ENCODE data around the gene LPCAT1. TPM values are rescaled to one million over a fixed set of nuclear protein-coding genes. Genes with fewer than 3 reads are reported as not detected.
"Not testable (repeated sequence)": the region's sequence is repeated elsewhere in the genome, so short reads cannot be mapped to it uniquely, and the experiment has no call there.

Gene LPCAT1
- total RNA-seq, 1 donor from 2014 or later, result 41.9 TPM

- peak; percentile 19 for DNase-seq
These were observed 1.8 kb downstream of the LPCAT1 start for GRCh38 chr5:1521671-1522600.

GRCh38 chr5:1520791-1521453 lies 2.8 kb downstream of the LPCAT1 start:
- no peak for DNase-seq

GRCh38 chr5:1519631-1520210 lies 4.0 kb downstream of the LPCAT1 start:
- DNase-seq, result no peak

- DNase-seq, result no peak
These were observed 5.9 kb downstream of the LPCAT1 start for GRCh38 chr5:1517838-1518237.

DNA sequence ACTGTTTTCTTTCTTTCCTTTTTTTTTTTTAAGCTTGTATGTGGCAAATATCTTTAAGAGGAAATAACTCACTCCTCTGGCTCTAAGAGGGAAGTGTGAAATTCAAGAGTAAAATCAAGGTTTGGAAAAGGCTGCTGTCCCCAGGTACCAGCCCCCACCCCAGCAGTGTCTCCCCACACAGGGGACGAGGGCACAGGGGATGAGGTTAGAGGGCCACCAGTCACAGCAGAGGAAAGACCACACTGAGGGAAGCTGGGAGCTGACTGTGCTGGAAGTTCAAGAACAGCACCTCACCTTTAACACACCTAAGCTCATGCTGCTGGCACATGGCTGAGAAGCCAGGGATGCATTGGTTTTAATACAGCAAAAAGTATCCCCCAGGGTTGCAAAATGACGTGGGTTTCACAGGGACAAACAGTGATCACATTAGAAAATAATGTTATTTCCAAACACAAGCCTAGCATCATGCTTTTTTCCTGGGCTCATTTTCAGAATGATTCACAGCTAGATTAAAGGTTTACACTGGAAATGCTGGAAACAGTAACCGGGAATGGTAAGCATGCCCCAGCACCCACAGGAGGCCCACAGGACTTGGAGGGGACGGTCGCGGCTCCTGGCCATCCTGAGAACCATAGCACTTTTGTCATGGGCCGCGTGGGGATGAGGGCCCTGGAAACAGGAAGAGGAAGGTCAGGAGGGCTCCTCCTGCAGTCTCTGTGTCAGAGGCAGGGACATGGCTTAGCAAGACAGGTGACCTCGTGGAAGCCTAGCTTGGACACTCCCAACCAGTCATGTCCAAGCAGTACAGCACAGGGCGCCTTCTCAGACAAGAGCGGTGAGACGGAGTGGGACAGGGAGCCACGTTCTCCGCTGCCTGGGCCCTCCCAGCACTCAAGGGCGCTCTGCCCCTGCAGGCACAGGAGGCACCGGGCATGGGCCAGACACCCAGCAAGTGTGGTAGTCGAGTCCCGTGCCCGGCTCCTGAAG lies 6.9 kb downstream of the LPCAT1 start:
- no peak for DNase-seq

DNA sequence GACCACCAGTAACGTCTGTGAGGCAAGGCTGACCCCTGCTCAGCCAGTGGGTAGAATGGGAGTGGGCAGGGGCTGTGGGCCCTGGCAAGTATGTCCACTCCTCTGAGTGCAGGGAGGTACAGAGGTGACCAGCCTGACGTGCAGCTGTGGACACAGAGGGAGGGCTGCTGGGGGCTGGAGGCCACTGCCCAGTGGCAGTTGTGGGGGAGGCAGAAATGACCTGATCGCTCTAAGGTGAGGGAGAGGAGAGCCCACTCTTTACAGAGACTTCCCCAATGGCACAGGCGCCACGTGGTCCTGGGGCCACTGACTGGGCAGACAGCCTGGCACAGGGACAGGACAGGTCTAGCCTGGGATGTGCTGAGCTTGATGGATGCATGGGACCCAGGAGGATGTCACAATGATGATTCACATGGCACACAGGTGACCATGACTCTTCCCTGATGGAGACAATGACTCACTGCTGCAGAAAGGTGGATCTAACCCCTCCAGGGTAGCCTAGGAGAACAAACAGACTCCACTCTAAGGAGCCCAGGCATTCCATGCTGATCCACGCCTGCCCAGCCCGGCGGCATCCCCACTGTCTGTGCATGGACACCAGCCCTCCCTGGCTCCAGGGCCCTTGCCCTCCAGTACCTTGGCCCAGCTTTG lies 7.7 kb downstream of the LPCAT1 start:
- DNase-seq, result peak; percentile 16

- no peak for DNase-seq
These were observed 8.3 kb downstream of the LPCAT1 start for GRCh38 chr5:1515311-1515920.

GRCh38 chr5:1514819-1515310 lies 8.9 kb downstream of the LPCAT1 start:
- DNase-seq, result not testable (repeated sequence)

GRCh38 chr5:1514027-1514818 lies 9.5 kb downstream of the LPCAT1 start:
- no peak for DNase-seq

DNA sequence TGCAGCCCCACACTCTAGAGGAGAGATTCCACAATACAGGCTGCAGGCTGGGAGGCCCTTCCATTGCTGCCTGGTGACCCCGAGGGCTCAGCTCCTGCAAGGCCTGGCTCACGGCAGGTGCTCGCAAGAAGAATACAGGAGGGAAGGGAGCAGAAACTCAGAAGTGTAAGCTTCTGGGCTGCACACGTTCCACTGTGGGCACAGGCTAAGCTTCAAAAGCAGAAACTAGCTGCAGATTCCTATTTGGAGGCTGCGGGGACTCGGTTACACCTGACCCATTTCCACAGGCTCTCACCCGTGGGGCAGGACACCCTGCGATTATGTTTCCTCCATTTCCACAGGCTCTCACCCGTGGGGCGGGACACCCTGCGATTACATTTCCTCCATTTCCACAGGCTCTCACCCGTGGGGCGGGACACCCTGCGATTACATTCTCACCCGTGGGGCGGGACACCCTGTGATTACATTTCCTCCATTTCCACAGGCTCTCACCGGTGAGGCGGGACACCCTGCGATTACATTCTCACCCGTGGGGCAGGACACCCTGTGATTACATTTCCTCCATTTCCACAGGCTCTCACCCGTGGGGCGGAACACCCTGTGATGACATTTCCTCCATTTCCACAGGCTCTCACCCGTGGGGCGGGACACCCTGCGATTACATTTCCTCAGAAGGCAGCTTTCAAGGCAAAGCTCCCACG lies 10.3 kb downstream of the LPCAT1 start:
- DNase-seq, result no peak

- DNase-seq, result no peak
These were observed 11.0 kb downstream of the LPCAT1 start for GRCh38 chr5:1512541-1513291.

- DNase-seq, result peak; percentile 34
These were observed 11.9 kb downstream of the LPCAT1 start for GRCh38 chr5:1511651-1512540.

DNA sequence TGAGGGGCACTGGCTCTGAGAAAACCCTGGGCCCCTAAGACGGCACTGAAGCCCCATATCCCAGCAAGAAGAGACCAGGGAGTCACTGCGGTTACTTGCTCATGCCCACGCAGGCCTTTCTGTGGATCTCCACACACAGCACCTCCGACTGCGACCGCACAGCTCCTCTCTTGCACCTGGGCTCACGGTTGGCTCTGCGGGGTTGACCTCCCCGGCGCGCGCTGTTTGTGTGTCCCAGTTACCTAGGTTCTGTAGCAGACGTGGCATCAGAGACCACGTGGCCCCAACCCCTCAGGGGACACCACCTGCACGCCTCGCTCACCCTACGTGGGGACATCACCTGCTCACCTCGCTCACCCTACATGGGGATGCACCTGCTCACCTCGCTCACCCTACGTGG lies 12.7 kb downstream of the LPCAT1 start:
- no peak for DNase-seq

DNA sequence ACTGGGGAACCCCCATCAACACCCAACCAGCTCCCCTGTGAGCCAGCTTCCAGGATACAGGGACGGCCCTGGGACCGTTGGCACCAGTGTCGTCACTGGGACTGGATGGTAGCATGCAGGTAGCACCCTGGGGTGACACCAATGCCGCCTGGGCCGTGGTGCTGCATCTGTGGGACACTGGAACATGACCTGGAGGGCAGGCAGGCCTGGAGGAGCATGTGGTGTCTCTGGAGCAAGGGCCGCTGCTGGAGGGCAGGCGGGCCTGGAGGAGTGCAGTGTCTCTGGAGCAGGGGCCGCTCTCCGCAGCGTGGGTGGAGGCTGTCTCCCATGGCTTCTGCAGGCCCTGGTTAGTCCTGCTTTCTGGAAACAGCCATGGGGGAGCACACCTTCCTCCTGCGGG lies 13.1 kb downstream of the LPCAT1 start:
- DNase-seq, result no peak

GRCh38 chr5:1510151-1510561 lies 13.6 kb downstream of the LPCAT1 start:
- no peak for DNase-seq

DNA sequence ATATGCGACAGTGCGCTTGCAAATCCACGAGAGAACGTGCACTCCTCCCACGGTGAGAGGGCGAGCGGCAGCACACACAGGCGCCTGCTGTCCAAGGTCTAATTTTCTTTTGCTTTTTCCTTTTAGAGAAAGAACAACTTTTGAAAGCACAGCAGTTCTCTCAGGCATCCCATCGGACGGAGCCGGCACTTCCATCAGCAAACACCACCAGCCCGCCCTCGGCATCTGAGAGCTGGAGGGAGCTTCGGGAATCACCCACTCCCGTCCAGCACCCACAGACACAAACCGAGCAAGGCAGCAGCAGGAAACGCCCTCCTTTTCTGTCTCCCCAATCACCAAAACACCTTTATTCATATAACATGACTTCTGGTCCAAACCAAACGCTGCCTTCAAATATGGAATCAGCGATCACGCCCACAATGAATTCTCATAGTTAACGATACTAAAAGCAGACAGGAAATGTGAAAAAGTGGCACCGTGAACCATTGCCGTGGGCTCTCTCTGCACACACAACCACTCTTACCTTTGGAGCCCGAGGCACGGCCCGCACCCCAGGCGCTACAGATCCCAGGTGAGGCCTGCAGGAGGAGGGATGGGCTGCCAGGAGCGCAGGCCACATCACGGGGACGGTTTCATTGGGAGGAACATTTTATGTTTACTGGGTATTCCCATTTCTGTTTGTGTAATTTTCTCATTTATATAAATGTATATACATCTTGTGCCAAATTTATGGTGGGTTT lies 14.2 kb downstream of the LPCAT1 start:
- DNase-seq, result no peak

Data from dermis blood vessel endothelial cell (primary cell).